Natural killer cell treated with Interleukin-12 subunit alpha and Interleukin-12 subunit beta and Interleukin-15 and Interleukin-18, amount 100 ng/mL, for 72 hours (primary cell): ENCODE measurements around the gene NCOA1. TPM values are rescaled to one million over a fixed set of nuclear protein-coding genes. Genes with fewer than 3 reads are reported as not detected.
"Not testable (repeated sequence)": the region's sequence is repeated elsewhere in the genome, so short reads cannot be mapped to it uniquely, and the experiment has no call there.

Source experiments
- ATAC-seq, 2 donors: fragments of 150-1000 bp; cut with Tn5 transposase in 1 of 2; sonication (Bioruptor Pico), chemical (Tn5 transposase) in 1 of 2; 2 replicates each; pipeline ENCODE4 v1.10.0; 2021
- DNase-seq: peaks from one replicate; pipeline ENCODE4 v3.0.0; 2022; ENCODE audit warnings: low spot score
- H3K27ac Mint-ChIP-seq, 2 donors: 1 replicate in 1 of 2; 2 replicates in 1 of 2; pipeline ENCODE4 v1.8.0; 2022; ENCODE audit warnings: mixed read lengths in 2 of 2, mild to moderate bottlenecking in 1 of 2, moderate library complexity in 1 of 2
- H3K27me3 Mint-ChIP-seq, 2 donors: 1 replicate in 1 of 2; 2 replicates in 1 of 2; pipeline ENCODE4 v1.8.0; 2022; ENCODE audit warnings: mixed read lengths in 2 of 2
- H3K36me3 Mint-ChIP-seq: one replicate; pipeline ENCODE4 v1.8.0; 2022; ENCODE audit warnings: mixed read lengths
- H3K4me1 Mint-ChIP-seq, 2 donors: 1 replicate in 1 of 2; 2 replicates in 1 of 2; pipeline ENCODE4 v1.8.0; 2022; ENCODE audit warnings: low read depth in 2 of 2, mixed read lengths in 2 of 2, mild to moderate bottlenecking in 1 of 2
- H3K4me3 Mint-ChIP-seq: one replicate; pipeline ENCODE4 v1.8.0; 2022; ENCODE audit warnings: mixed read lengths
- H3K9me3 Mint-ChIP-seq: 2 replicates; pipeline ENCODE4 v1.8.0; 2022; ENCODE audit warnings: mixed read lengths
- total RNA-seq, 2 donors: library from RNA; stranded (reverse); gene quantifications; one replicate each; pipeline ENCODE4 v1.2.3, GENCODE V29; 2022

NCOA1 gene
- total RNA-seq, 2 donors from 2014 or later, result 84.1 to 139 TPM

- DNase-seq, result no peak
- peaks cover 9% of the 10 kb centered on the region for H3K36me3 Mint-ChIP-seq
- H3K27me3 Mint-ChIP-seq, result no peaks in the 10 kb centered on the region
- H3K4me1 Mint-ChIP-seq, result peaks cover 5 to 7% of the 10 kb centered on the region in 2 donors
- H3K4me3 Mint-ChIP-seq, result no peak overlapping the region
- no peak overlapping the region for H3K27ac Mint-ChIP-seq
- ATAC-seq, result no peak
- no peaks in the 10 kb centered on the region for H3K9me3 Mint-ChIP-seq
These were observed 180.2 kb downstream of the NCOA1 start for GRCh38 chr2:24671230-24671629.

GRCh38 chr2:24672589-24672988, 181.5 kb downstream of the NCOA1 start:
- Mint-ChIP-seq H3K27ac (peak overlapping the region; percentile 51), H3K27me3 (no peaks in the 10 kb centered on the region), H3K36me3 (peaks cover 12% of the 10 kb centered on the region), H3K4me1 (peaks cover 5 to 8% of the 10 kb centered on the region in 2 donors), H3K9me3 (no peaks in the 10 kb centered on the region), H3K4me3 (peak overlapping the region; percentile 13)
- peak in 1 of 2 donors; percentile 52 for ATAC-seq
- no peak for DNase-seq

GRCh38 chr2:24675338-24675737, 184.3 kb downstream of the NCOA1 start:
- Mint-ChIP-seq H3K4me3 (no peak overlapping the region), H3K9me3 (no peaks in the 10 kb centered on the region), H3K36me3 (peaks cover 11% of the 10 kb centered on the region), H3K27me3 (no peaks in the 10 kb centered on the region), H3K4me1 (peaks cover 14 to 20% of the 10 kb centered on the region in 2 donors), H3K27ac (no peak overlapping the region)
- DNase-seq (no peak), ATAC-seq (no peak)

GRCh38 chr2:24676493-24676892, 185.4 kb downstream of the NCOA1 start:
- Mint-ChIP-seq H3K27me3 (no peaks in the 10 kb centered on the region), H3K4me3 (no peak overlapping the region), H3K4me1 (peaks cover 14 to 20% of the 10 kb centered on the region in 2 donors), H3K27ac (no peak overlapping the region), H3K9me3 (no peaks in the 10 kb centered on the region), H3K36me3 (peaks cover 11% of the 10 kb centered on the region)
- ATAC-seq (no peak), DNase-seq (no peak)

- not testable (repeated sequence) for H3K9me3 Mint-ChIP-seq, DNase-seq, ATAC-seq, H3K27me3 Mint-ChIP-seq, H3K4me3 Mint-ChIP-seq
- peak overlapping the region in 1 of 2 donors; percentile 57 for H3K27ac Mint-ChIP-seq
- peaks cover 19 to 24% of the 10 kb centered on the region in 2 donors for H3K4me1 Mint-ChIP-seq
- H3K36me3 Mint-ChIP-seq, result peaks cover 11% of the 10 kb centered on the region
These were observed 187.0 kb downstream of the NCOA1 start for GRCh38 chr2:24678066-24678465.

GRCh38 chr2:24680196-24680595, 189.1 kb downstream of the NCOA1 start:
- peaks cover 14 to 20% of the 10 kb centered on the region in 2 donors for H3K4me1 Mint-ChIP-seq
- DNase-seq, result no peak
- peaks cover 11% of the 10 kb centered on the region for H3K36me3 Mint-ChIP-seq
- no peak for ATAC-seq
- no peaks in the 10 kb centered on the region for H3K27me3 Mint-ChIP-seq
- no peaks in the 10 kb centered on the region for H3K9me3 Mint-ChIP-seq
- H3K27ac Mint-ChIP-seq, result peak overlapping the region in 1 of 2 donors; percentile 54
- no peak overlapping the region for H3K4me3 Mint-ChIP-seq

GRCh38 chr2:24682304-24682703, 191.2 kb downstream of the NCOA1 start:
- Mint-ChIP-seq H3K27ac (no peak overlapping the region), H3K27me3 (no peaks in the 10 kb centered on the region), H3K36me3 (peaks cover 10% of the 10 kb centered on the region), H3K9me3 (no peaks in the 10 kb centered on the region), H3K4me3 (no peak overlapping the region), H3K4me1 (peaks cover 14 to 21% of the 10 kb centered on the region in 2 donors)
- ATAC-seq (no peak), DNase-seq (no peak)

GRCh38 chr2:24683408-24683807, 192.4 kb downstream of the NCOA1 start:
- H3K27ac Mint-ChIP-seq, result peak overlapping the region in 1 of 2 donors; percentile 84

GRCh38 chr2:24690524-24690923, 199.5 kb downstream of the NCOA1 start:
- no peak overlapping the region for H3K4me3 Mint-ChIP-seq
- no peaks in the 10 kb centered on the region for H3K27me3 Mint-ChIP-seq
- peaks cover 31% of the 10 kb centered on the region for H3K36me3 Mint-ChIP-seq
- ATAC-seq (no peak), DNase-seq (no peak)
- H3K4me1 Mint-ChIP-seq, result peaks cover 19 to 23% of the 10 kb centered on the region in 2 donors
- H3K9me3 Mint-ChIP-seq, result peaks cover 5% of the 10 kb centered on the region
- peak overlapping the region in 1 of 2 donors; percentile 20 for H3K27ac Mint-ChIP-seq

More at GRCh38 chr2:24683408-24683807, 192.4 kb downstream of the NCOA1 start:
- Mint-ChIP-seq H3K36me3 (peaks cover 19% of the 10 kb centered on the region), H3K4me3 (no peak overlapping the region), H3K4me1 (peaks cover 21 to 31% of the 10 kb centered on the region in 2 donors), H3K9me3 (peaks cover 5% of the 10 kb centered on the region), H3K27me3 (no peaks in the 10 kb centered on the region)
- DNase-seq, result no peak
- ATAC-seq, result no peak

- ATAC-seq (no peak), DNase-seq (no peak)
- no peak overlapping the region for H3K27ac Mint-ChIP-seq
- H3K36me3 Mint-ChIP-seq, result peaks cover 31% of the 10 kb centered on the region
- H3K27me3 Mint-ChIP-seq, result no peaks in the 10 kb centered on the region
- H3K4me1 Mint-ChIP-seq, result peaks cover 23 to 27% of the 10 kb centered on the region in 2 donors
- peaks cover 5% of the 10 kb centered on the region for H3K9me3 Mint-ChIP-seq
- H3K4me3 Mint-ChIP-seq, result no peak overlapping the region
These were observed 200.8 kb downstream of the NCOA1 start for GRCh38 chr2:24691806-24692205.

GRCh38 chr2:24697792-24698191, 206.7 kb downstream of the NCOA1 start:
- ATAC-seq (no peak), DNase-seq (no peak)
- Mint-ChIP-seq H3K4me1 (peaks cover 3 to 9% of the 10 kb centered on the region in 2 donors), H3K27ac (peak overlapping the region in 1 of 2 donors; percentile 2), H3K9me3 (no peaks in the 10 kb centered on the region), H3K4me3 (no peak overlapping the region), H3K36me3 (peaks cover 6% of the 10 kb centered on the region), H3K27me3 (no peaks in the 10 kb centered on the region)

GRCh38 chr2:24702800-24703199, 211.7 kb downstream of the NCOA1 start:
- no peaks in the 10 kb centered on the region for H3K27me3 Mint-ChIP-seq
- no peak overlapping the region for H3K27ac Mint-ChIP-seq
- H3K9me3 Mint-ChIP-seq, result no peaks in the 10 kb centered on the region
- H3K4me1 Mint-ChIP-seq, result peaks cover 0 to 3% of the 10 kb centered on the region in 2 donors
- ATAC-seq (peak in 1 of 2 donors; percentile 69), DNase-seq (no peak)
- peaks cover 13% of the 10 kb centered on the region for H3K36me3 Mint-ChIP-seq
- no peak overlapping the region for H3K4me3 Mint-ChIP-seq

- no peak overlapping the region for H3K27ac Mint-ChIP-seq
- peaks cover 11% of the 10 kb centered on the region for H3K36me3 Mint-ChIP-seq
- H3K27me3 Mint-ChIP-seq, result no peaks in the 10 kb centered on the region
- peaks cover 0 to 6% of the 10 kb centered on the region in 2 donors for H3K4me1 Mint-ChIP-seq
- H3K4me3 Mint-ChIP-seq, result no peak overlapping the region
- no peak for ATAC-seq
- no peak for DNase-seq
- no peaks in the 10 kb centered on the region for H3K9me3 Mint-ChIP-seq
These were observed 213.6 kb downstream of the NCOA1 start for GRCh38 chr2:24704692-24705091.

- ATAC-seq (no peak), DNase-seq (no peak)
- Mint-ChIP-seq H3K9me3 (no peaks in the 10 kb centered on the region), H3K36me3 (peaks cover 17% of the 10 kb centered on the region), H3K4me3 (no peak overlapping the region), H3K27ac (no peak overlapping the region), H3K27me3 (no peaks in the 10 kb centered on the region), H3K4me1 (peaks cover 0 to 6% of the 10 kb centered on the region in 2 donors)
These were observed 216.1 kb downstream of the NCOA1 start for GRCh38 chr2:24707143-24707542.
